ENCODE data around the gene IFITM2.

Gene IFITM2

GRCh38 chr11:307766-308708 is at the start of gene IFITM2:
Gene IFITM2, plus strand, starts transcription at chr11:307816. Its CDS starts 377 bp downstream, at chr11:308193.
- DNase-seq = peak; percentile 52

GRCh38 chr11:259413-259812 is 48.2 kb upstream of the IFITM2 start:
- no peak for DNase-seq

- DNase-seq = no peak
Measured at GRCh38 chr11:261624-262023, 46.0 kb upstream of the IFITM2 start.

- no peak for DNase-seq
Measured at GRCh38 chr11:266676-267439, 40.8 kb upstream of the IFITM2 start.

- peak; percentile 69 for DNase-seq
Measured at GRCh38 chr11:267491-267994, 40.1 kb upstream of the IFITM2 start.

- peak; percentile 49 for DNase-seq
Measured at GRCh38 chr11:268716-269145, 38.9 kb upstream of the IFITM2 start.

GRCh38 chr11:269146-269890 is 38.3 kb upstream of the IFITM2 start:
- DNase-seq = peak; percentile 58

- no peak for DNase-seq
Measured at GRCh38 chr11:270451-271318, 36.9 kb upstream of the IFITM2 start.

GRCh38 chr11:271319-271715 is 36.3 kb upstream of the IFITM2 start:
- no peak for DNase-seq

- DNase-seq = no peak
Measured at GRCh38 chr11:272195-272930, 35.3 kb upstream of the IFITM2 start.

GRCh38 chr11:272931-273198 is 34.8 kb upstream of the IFITM2 start:
- DNase-seq = no peak

GRCh38 chr11:276219-276618 is 31.4 kb upstream of the IFITM2 start:
- DNase-seq = no peak

GRCh38 chr11:278001-278951 is 29.3 kb upstream of the IFITM2 start, which contains the start of gene NLRP6:
Gene NLRP6, plus strand, starts transcription at chr11:278407. Its CDS starts 163 bp downstream, at chr11:278570.
- no peak for DNase-seq

GRCh38 chr11:279040-279965 is 28.3 kb upstream of the IFITM2 start:
- DNase-seq = peak; percentile 51

- DNase-seq = peak; percentile 68
Measured at GRCh38 chr11:279966-280705, 27.5 kb upstream of the IFITM2 start.

- DNase-seq = peak; percentile 60
Measured at GRCh38 chr11:280706-281485, 26.7 kb upstream of the IFITM2 start.

- no peak for DNase-seq
Measured at GRCh38 chr11:281486-282161, 26.0 kb upstream of the IFITM2 start.
